VCaP (cell line): ENCODE data around the gene ZNF668.
A peak's percentile ranks its signal among the peaks of the same experiment; 100 is the strongest.

Source experiments
- H3K27ac ChIP-seq: fragments of 450-650 bp; 2 replicates; pipeline ENCODE4 v1.5.1; 2017
- CTCF ChIP-seq: fragments of 450-650 bp; conservative IDR thresholded peaks from 2 replicates; pipeline ENCODE4 v1.5.1; 2017; ENCODE audit warnings: mild to moderate bottlenecking, moderate library complexity

ZNF668 gene

DNA sequence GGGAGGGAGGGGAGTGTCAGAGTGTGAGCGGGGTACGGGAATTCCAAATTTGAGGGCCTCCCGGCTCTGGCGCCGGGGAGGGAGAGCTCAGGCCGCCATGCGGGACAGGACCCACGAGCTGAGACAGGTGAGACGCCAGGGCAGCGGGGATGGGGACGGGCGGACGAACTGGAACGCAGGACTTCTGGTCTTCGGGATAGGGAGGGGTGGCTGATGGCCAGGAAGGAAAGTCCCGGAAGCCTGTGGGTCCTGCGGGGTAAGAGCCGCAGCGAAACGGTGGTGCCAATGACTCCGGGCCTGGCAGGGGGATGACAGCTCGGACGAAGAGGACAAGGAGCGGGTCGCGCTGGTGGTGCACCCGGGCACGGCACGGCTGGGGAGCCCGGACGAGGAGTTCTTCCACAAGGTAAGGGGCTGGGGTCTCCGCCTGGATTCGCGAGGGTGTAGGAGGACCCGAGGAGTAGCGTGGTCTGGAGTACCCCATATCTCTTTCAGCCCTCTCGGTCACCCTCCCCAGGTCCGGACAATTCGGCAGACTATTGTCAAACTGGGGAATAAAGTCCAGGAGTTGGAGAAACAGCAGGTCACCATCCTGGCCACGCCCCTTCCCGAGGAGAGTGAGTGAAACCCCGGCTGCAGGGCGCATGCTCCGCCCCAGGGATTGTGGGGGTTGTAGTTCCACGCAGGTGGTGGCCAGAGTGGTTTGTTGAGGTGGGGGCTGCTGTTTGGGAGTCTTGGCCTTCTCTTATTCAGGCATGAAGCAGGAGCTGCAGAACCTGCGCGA, 40.1 kb downstream of the ZNF668 start:
- H3K27ac ChIP-seq: peak overlapping the region; percentile 60; the same call in 1 of the 2 replicates
- no peak for TF ChIP-seq CTCF

DNA sequence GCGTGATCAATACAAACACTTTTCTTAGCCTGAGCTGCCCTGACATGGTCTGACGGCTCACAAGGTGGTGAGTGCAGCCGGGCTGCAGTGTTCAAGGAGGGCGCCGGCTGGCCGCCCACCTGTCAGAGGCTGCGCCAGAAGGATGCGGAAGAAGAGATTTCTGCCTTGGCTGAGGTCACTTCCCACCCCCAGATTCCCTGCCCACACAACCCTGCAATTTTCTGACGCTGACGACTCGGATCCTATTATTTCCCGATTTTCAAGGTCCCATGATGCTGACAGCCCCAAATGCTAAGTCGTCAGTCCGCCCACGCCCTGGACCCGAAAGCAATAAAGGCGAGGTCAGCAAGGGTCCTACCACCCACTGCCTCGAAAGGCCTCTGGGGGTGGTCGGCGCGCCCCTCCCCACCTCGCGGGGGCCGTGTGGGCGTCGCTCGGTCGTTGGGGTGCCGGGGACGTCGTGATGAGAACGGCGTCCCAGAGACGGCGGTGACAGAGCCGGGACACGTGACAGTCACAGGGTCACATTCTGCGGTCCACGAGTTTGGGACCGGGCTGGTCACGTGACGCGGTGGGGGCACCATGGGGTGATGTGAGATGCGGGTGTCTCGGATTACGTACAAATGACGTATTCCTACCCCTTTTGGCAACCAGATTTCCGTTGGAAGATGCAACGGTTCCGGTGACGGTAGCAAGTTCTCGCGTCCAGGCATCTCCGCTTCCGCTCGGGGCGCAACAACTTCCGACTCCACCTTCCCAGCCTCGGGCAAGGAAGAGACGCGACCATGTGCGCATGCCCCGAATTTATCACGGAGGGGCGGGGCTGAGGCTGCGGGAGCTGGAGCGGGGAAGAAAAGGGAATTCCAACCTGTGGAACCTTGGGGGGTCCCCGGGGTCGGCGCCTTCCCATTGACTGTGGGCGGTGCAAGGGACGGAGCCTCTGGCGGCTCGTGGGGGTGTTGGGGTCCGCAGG, 41.0 kb downstream of the ZNF668 start, which contains the start of gene STX4:
Gene STX4 (plus strand): TSS at position 823 of the 973 bp plus-strand sequence. CDS start 248 bp downstream, outside the sequence.
- H3K27ac ChIP-seq: peak within 1 kb of the TSS; percentile 60; the same call in 1 of the 2 replicates
- no peak for TF ChIP-seq CTCF

- H3K27ac ChIP-seq: no peak overlapping the region
- TF ChIP-seq CTCF: no peak
Measured at GRCh38 chr16:31031276-31031675, 42.8 kb downstream of the ZNF668 start.

DNA sequence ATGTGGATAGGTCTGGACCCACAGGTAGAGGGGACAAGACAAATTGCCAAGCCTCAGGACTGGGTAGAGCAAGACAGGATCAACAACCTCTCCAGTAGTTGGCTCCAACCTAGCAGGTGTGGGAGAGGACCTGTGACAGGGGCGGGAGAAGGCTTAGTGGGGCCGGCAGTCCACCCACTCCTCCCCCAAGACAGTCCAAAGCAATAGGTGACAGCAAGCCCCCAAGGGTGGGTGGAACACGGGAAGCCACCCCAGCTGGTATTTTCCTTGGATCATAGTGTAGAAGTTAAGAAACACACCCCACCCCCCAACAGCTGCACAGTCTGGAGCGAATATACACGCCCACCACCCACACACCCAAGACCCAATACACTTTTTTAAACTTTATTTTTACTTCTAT, 44.8 kb downstream of the ZNF668 start:
- no peak for TF ChIP-seq CTCF

DNA sequence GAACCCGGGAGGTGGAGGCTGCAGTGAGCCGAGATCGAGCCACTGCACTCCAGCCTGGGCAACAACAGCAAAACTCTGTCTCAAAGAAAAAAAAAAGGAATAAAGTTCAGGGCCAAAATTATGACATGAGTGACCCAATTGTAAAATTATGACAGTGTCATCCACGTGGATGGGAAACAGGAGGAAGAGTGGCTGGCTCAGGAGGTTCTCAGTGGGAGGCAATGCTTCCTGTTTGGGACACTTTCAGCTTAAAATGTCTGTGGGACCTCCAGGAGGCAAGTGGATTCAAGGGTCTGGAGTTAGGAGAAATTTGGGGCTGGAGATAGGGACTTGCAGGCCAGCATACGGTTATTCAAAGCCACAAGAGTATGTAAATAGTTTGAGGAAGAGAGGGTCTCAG, 48.7 kb downstream of the ZNF668 start:
- no peak overlapping the region for H3K27ac ChIP-seq
- no peak for TF ChIP-seq CTCF

More for the DNA sequence above, 44.8 kb downstream of the ZNF668 start:
- no peak overlapping the region for H3K27ac ChIP-seq

DNA sequence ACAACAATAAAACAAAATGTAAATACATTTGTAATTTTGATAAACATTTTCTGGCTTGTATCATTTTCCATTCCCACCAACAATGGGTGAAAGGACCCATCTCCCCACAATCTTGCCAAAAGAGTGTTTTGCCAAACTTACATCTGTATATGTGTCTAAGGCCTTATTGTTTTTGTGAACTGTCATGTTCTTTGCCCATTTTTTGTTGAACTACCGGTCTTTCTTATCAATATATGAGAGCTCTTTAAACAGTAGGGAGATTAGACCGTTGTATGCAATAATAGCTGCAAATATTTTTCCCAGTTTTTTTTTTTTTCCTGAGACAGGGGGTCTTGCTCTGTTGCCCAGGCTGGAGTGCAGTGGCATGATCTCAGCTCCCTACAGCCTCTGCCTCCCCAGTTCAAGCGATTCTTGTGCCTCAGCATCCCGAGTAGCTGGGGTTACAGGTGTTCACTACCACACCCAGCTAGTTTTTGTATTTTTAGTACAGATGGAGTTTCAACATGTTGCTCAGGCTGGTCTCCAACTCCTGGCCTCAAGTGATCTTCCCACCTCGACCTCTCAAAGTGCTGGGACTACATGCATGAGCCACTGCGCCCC, 50.3 kb downstream of the ZNF668 start:
- no peak for TF ChIP-seq CTCF
- no peak overlapping the region for H3K27ac ChIP-seq

DNA sequence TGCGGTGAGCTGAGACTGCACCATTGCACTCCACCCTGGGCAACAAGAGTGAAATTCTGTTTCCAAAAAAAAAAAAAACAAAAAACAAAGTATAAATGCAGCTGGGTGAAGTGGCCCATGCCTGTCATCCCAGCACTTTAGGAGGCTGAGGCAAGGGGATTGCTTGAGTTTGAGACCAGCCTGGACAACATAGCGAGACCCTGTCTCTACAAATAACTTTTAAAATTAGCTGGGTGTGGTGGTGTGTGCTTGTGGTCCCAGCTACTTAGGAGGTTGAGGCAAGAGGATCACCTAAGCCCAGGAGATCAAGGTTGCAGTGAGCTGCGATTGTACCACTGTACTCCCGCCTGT, 50.8 kb downstream of the ZNF668 start:
- TF ChIP-seq CTCF: no peak
- H3K27ac ChIP-seq: no peak overlapping the region
